ENCODE data around the gene GABBR2.

GABBR2 gene

GRCh38 chr9:98259791-98260190 lies 448.9 kb downstream of the GABBR2 start:
- TF ChIP-seq EZH2phosphoT487 (IDR thresholded peaks at IDR 0.05; ENCODE audit: low read depth) (no peak), CTCF (IDR thresholded peaks at IDR 0.05; ENCODE audit: low read depth, low read length) (0 out of 2 replicates have a peak, but pooled peaks have one; percentile 11)
- H3K27me3 ChIP-seq (ENCODE audit: low read depth, low read length) = peaks cover 3% of the 10 kb centered on the region

GRCh38 chr9:98256756-98257155 lies 452.0 kb downstream of the GABBR2 start:
- peak overlapping the region; percentile 95 for H2AFZ ChIP-seq (ENCODE audit: low read depth, low read length)
- TF ChIP-seq CTCF (IDR thresholded peaks at IDR 0.05; ENCODE audit: low read depth, low read length) (no peak), EZH2phosphoT487 (IDR thresholded peaks at IDR 0.05; ENCODE audit: low read depth) (no peak)
- peak overlapping the region; percentile 81 for H3K9ac ChIP-seq (ENCODE audit: low read length)
- peak overlapping the region; percentile 89 for H3K4me3 ChIP-seq (ENCODE audit: low read length)
- H3K27ac ChIP-seq (ENCODE audit: low read length) = peak overlapping the region; percentile 86; the same call in 1 of the 2 replicates
- H3K36me3 ChIP-seq (replicated peaks; ENCODE audit: low read depth, low read length) = no peaks in the 10 kb centered on the region
- no peaks in the 10 kb centered on the region for H4K20me1 ChIP-seq (ENCODE audit: insufficient read depth, low read length)
- no peaks in the 10 kb centered on the region for H3K79me2 ChIP-seq (ENCODE audit: low read length)
- H3K4me1 ChIP-seq (ENCODE audit: low read length) = peaks cover 4% of the 10 kb centered on the region
- no peaks in the 10 kb centered on the region for H3K9me3 ChIP-seq (ENCODE audit: insufficient read depth, low read length)
- peaks cover 8% of the 10 kb centered on the region; the same call in 1 of the 2 replicates for H3K27me3 ChIP-seq (ENCODE audit: low read depth, low read length)
- H3K4me2 ChIP-seq (ENCODE audit: low read length) = peak overlapping the region; percentile 100

More at GRCh38 chr9:98259791-98260190, 448.9 kb downstream of the GABBR2 start:
- H3K4me1 ChIP-seq (ENCODE audit: low read length) = peaks cover 3% of the 10 kb centered on the region
- H3K36me3 ChIP-seq (replicated peaks; ENCODE audit: low read depth, low read length) = no peaks in the 10 kb centered on the region
- no peak overlapping the region for H2AFZ ChIP-seq (ENCODE audit: low read depth, low read length)
- no peaks in the 10 kb centered on the region for H4K20me1 ChIP-seq (ENCODE audit: insufficient read depth, low read length)
- no peaks in the 10 kb centered on the region for H3K9me3 ChIP-seq (ENCODE audit: insufficient read depth, low read length)
- no peaks in the 10 kb centered on the region for H3K79me2 ChIP-seq (ENCODE audit: low read length)
- H3K27ac ChIP-seq (ENCODE audit: low read length) = no peak overlapping the region
- H3K4me3 ChIP-seq (ENCODE audit: low read length) = no peak overlapping the region
- no peak overlapping the region for H3K4me2 ChIP-seq (ENCODE audit: low read length)
- no peak overlapping the region for H3K9ac ChIP-seq (ENCODE audit: low read length)

- peak; percentile 15; the same call in 1 of the 2 replicates for TF ChIP-seq CTCF (IDR thresholded peaks at IDR 0.05; ENCODE audit: low read depth, low read length)
- no peak for TF ChIP-seq EZH2phosphoT487 (IDR thresholded peaks at IDR 0.05; ENCODE audit: low read depth)
- H3K27me3 ChIP-seq (ENCODE audit: low read depth, low read length) = peaks cover 8% of the 10 kb centered on the region; the same call in 1 of the 2 replicates
Observed at GRCh38 chr9:98255578-98256296, 453.0 kb downstream of the GABBR2 start, which contains the start of gene TBC1D2. Gene TBC1D2, minus strand, starts transcription at chr9:98255649. Its CDS starts 108 bp downstream, at chr9:98255541.

GRCh38 chr9:98255061-98255577 lies 453.6 kb downstream of the GABBR2 start:
- H3K4me1 ChIP-seq (ENCODE audit: low read length) = peaks cover 4% of the 10 kb centered on the region
- no peaks in the 10 kb centered on the region for H3K36me3 ChIP-seq (replicated peaks; ENCODE audit: low read depth, low read length)
- H3K27me3 ChIP-seq (ENCODE audit: low read depth, low read length) = peaks cover 8% of the 10 kb centered on the region; the same call in 1 of the 2 replicates
- H3K79me2 ChIP-seq (ENCODE audit: low read length) = no peaks in the 10 kb centered on the region
- H4K20me1 ChIP-seq (ENCODE audit: insufficient read depth, low read length) = no peaks in the 10 kb centered on the region
- H3K9me3 ChIP-seq (ENCODE audit: insufficient read depth, low read length) = no peaks in the 10 kb centered on the region
- H3K9ac ChIP-seq (ENCODE audit: low read length) = peak overlapping the region; percentile 60
- H2AFZ ChIP-seq (ENCODE audit: low read depth, low read length) = peak overlapping the region; percentile 97
- H3K4me2 ChIP-seq (ENCODE audit: low read length) = peak overlapping the region; percentile 86
- H3K27ac ChIP-seq (ENCODE audit: low read length) = no peak overlapping the region
- TF ChIP-seq CTCF (IDR thresholded peaks at IDR 0.05; ENCODE audit: low read depth, low read length) (no peak), EZH2phosphoT487 (IDR thresholded peaks at IDR 0.05; ENCODE audit: low read depth) (no peak)
- H3K4me3 ChIP-seq (ENCODE audit: low read length) = peak overlapping the region; percentile 89

More at GRCh38 chr9:98255578-98256296, 453.0 kb downstream of the GABBR2 start, which contains the start of gene TBC1D2:
- peak within 1 kb of the TSS; percentile 100 for H3K4me2 ChIP-seq (ENCODE audit: low read length)
- H3K4me3 ChIP-seq (ENCODE audit: low read length) = peak within 1 kb of the TSS; percentile 89
- H3K79me2 ChIP-seq (ENCODE audit: low read length) = no peaks in the 10 kb centered on the region
- H3K27ac ChIP-seq (ENCODE audit: low read length) = peak within 1 kb of the TSS; percentile 86
- H3K4me1 ChIP-seq (ENCODE audit: low read length) = peaks cover 4% of the 10 kb centered on the region
- H3K9ac ChIP-seq (ENCODE audit: low read length) = peak within 1 kb of the TSS; percentile 81
- no peaks in the 10 kb centered on the region for H3K9me3 ChIP-seq (ENCODE audit: insufficient read depth, low read length)
- H4K20me1 ChIP-seq (ENCODE audit: insufficient read depth, low read length) = no peaks in the 10 kb centered on the region
- H2AFZ ChIP-seq (ENCODE audit: low read depth, low read length) = peak within 1 kb of the TSS; percentile 97
- H3K36me3 ChIP-seq (replicated peaks; ENCODE audit: low read depth, low read length) = no peaks in the 10 kb centered on the region

Data from OCI-LY3 (cell line).